Activated B cell treated with CpG ODN at 0.5 μM for 24 hours (primary cell): ENCODE measurements around the gene MYRIP. TPM values are rescaled to one million over a fixed set of nuclear protein-coding genes. Genes with fewer than 3 reads are reported as not detected.

ENCODE experiments used
- ATAC-seq: fragments of 200-7000 bp; cut with Tn5 transposase; one replicate; pipeline ENCODE4 v1.10.0; 2021; ENCODE audit warnings: low read depth, mild to moderate bottlenecking, moderate library complexity
- CTCF ChIA-PET: fragments of 350-600 bp; sonication (Branson Sonifier 250); formaldehyde crosslinking; loops from one replicate; lab custom pipeline; 2021; ENCODE audit warnings: antibody characterized with exemption; lab: Charles Lee
- POLR2A ChIA-PET: fragments of 350-600 bp; sonication (Branson Sonifier 250); formaldehyde crosslinking; loops from one replicate; lab custom pipeline; 2021; ENCODE audit warnings: antibody characterized with exemption; lab: Charles Lee
- DNase-seq: peaks from one replicate; pipeline ENCODE4 v3.0.0; 2022
- H3K27ac Mint-ChIP-seq: one replicate; pipeline ENCODE4 v1.8.0; 2020; ENCODE audit warnings: mixed read lengths
- H3K27me3 Mint-ChIP-seq: one replicate; pipeline ENCODE4 v1.8.0; 2021; ENCODE audit warnings: mixed read lengths
- H3K36me3 Mint-ChIP-seq: one replicate; pipeline ENCODE4 v1.8.0; 2021; ENCODE audit warnings: low read depth, mixed read lengths
- H3K4me1 Mint-ChIP-seq: one replicate; pipeline ENCODE4 v1.8.0; 2021; ENCODE audit warnings: mixed read lengths
- H3K4me3 Mint-ChIP-seq: one replicate; pipeline ENCODE4 v1.8.0; 2020; ENCODE audit warnings: mild to moderate bottlenecking, mixed read lengths
- H3K9me3 Mint-ChIP-seq: one replicate; pipeline ENCODE4 v1.8.0; 2020; ENCODE audit warnings: mixed read lengths
- intact Hi-C: fragments of 100-400 bp; cut with micrococcal nuclease; formaldehyde crosslinking; loops from one replicate; pipeline ENCODE4 v1.15.1; 2024
- total RNA-seq: library from RNA; stranded (reverse); gene quantifications from 2 replicates; pipeline ENCODE4 v1.2.3, GENCODE V29; 2022
- TF ChIP-seq, protein P1 (sequence below): fragments of 200-600 bp; IDR thresholded peaks from one replicate; pipeline ENCODE4 v1.8.0; 2022; ENCODE audit warnings: antibody characterized with exemption, mild to moderate bottlenecking

The MYRIP gene
- total RNA-seq, 1 donor from 2014 or later, result 0.20 TPM

DNA sequence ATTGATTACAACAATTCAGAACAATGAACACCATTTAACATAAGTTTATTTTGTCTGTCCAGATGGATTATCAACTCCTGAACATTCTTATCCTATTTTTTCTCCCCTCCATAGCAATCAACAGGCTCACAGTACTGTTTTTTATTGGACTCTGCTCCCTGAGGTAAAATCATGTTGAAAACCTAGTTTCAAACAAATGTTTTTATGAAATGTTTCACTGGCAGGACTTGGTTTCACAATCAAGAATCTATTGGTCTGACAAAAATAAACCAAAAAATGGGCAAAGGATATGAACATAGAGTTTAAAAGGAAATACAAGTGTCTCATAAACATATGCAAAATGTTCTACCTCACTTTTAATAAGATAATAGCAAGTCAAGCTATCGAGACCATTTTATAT is 2.6 kb upstream of the MYRIP start:
- TF ChIP-seq, protein P1, sequence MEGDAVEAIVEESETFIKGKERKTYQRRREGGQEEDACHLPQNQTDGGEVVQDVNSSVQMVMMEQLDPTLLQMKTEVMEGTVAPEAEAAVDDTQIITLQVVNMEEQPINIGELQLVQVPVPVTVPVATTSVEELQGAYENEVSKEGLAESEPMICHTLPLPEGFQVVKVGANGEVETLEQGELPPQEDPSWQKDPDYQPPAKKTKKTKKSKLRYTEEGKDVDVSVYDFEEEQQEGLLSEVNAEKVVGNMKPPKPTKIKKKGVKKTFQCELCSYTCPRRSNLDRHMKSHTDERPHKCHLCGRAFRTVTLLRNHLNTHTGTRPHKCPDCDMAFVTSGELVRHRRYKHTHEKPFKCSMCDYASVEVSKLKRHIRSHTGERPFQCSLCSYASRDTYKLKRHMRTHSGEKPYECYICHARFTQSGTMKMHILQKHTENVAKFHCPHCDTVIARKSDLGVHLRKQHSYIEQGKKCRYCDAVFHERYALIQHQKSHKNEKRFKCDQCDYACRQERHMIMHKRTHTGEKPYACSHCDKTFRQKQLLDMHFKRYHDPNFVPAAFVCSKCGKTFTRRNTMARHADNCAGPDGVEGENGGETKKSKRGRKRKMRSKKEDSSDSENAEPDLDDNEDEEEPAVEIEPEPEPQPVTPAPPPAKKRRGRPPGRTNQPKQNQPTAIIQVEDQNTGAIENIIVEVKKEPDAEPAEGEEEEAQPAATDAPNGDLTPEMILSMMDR, result no peak
- ChIA-PET POLR2A (no interaction called here), CTCF (no interaction called here)
- H3K27me3 Mint-ChIP-seq, result peaks cover 44% of the 10 kb centered on the region
- H3K4me1 Mint-ChIP-seq, result peaks cover 19% of the 10 kb centered on the region
- no peaks in the 10 kb centered on the region for H3K36me3 Mint-ChIP-seq
- intact Hi-C loops, result no loop called here
- no peak for DNase-seq
- no peak overlapping the region for H3K27ac Mint-ChIP-seq
- no peak for ATAC-seq
- no peak overlapping the region for H3K4me3 Mint-ChIP-seq
- H3K9me3 Mint-ChIP-seq, result peaks cover 14% of the 10 kb centered on the region

DNA sequence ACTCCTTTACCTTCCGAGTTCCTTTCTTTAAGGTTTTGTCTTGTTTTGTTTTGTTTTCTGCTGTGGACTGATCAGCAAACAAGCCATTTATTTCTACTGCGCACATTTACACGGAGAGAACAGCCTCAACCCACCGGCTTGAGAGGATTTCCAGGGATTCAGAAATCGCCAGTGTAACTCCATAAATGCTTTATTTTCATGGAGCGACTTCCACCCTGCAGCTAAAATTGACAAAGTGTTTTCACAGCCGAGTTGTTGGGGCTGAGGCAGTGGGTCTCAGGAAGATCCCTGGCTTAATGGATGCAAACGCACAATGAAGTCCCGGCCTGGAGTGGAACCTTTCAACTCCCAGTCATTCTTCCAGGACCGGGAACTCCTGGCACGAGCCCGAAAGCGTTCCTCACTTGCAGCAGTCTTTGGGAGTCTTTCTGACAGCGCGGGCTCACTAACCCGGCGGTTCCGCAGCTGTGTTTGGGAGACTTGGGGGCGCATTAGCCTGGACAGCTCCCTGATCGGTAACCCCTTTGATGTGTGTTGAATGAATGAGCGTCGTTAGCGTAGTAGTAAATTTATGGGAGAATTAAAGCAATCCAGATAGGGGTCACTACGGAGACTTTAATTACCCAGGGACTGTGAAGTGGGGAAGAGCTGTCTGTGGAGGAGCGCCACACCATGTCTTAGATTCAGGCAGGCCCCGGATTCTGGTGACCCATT is 785 bp upstream of the MYRIP start:
- peaks cover 19% of the 10 kb centered on the region for H3K4me1 Mint-ChIP-seq
- POLR2A ChIA-PET, result no interaction called here
- CTCF ChIA-PET, result no interaction called here
- TF ChIP-seq, protein P1, result no peak
- H3K36me3 Mint-ChIP-seq, result no peaks in the 10 kb centered on the region
- H3K27ac Mint-ChIP-seq, result no peak overlapping the region
- peaks cover 58% of the 10 kb centered on the region for H3K27me3 Mint-ChIP-seq
- H3K4me3 Mint-ChIP-seq, result peak overlapping the region; percentile 57
- peaks cover 6% of the 10 kb centered on the region for H3K9me3 Mint-ChIP-seq
- ATAC-seq (no peak), DNase-seq (no peak)
- intact Hi-C loops, result no loop called here

DNA sequence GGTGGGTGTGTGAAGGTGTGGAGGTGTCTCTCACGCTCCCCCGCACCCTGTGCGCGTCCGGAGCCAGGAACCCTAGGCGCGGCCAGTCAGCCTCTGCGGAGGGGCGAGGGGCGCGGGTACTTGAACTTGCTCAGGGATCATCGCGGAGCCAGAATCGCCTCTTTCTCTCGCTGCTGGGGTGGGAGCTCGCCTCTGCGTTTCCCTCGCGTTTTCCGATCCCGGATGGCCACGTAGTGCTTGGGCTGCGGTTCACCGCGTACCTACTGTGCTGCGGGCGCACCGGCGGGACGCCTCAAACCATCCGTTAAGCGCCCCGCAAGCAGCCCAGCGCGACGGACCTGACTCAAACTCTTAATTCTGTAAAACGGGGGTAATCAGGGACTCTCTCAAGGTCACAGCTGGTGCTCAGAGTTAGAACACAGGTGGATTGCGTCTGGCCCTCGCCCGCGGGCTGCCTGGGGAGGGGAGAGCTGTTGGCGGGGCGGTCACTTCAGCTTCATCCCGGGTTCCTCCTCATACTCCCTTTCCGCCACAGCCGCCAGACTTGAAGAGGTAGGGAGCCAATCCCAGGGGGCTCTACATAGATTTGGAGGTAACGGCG is 686 bp downstream of the MYRIP start:
- TF ChIP-seq, protein P1, result no peak
- CTCF ChIA-PET, result no interaction called here
- intact Hi-C loops, result no loop called here
- H3K4me1 Mint-ChIP-seq, result peaks cover 19% of the 10 kb centered on the region
- H3K27me3 Mint-ChIP-seq, result peaks cover 61% of the 10 kb centered on the region
- H3K27ac Mint-ChIP-seq, result no peak overlapping the region
- H3K36me3 Mint-ChIP-seq, result no peaks in the 10 kb centered on the region
- H3K9me3 Mint-ChIP-seq, result no peaks in the 10 kb centered on the region
- H3K4me3 Mint-ChIP-seq, result peak overlapping the region; percentile 80
- POLR2A ChIA-PET, result no interaction called here
- ATAC-seq (no peak), DNase-seq (no peak)

DNA sequence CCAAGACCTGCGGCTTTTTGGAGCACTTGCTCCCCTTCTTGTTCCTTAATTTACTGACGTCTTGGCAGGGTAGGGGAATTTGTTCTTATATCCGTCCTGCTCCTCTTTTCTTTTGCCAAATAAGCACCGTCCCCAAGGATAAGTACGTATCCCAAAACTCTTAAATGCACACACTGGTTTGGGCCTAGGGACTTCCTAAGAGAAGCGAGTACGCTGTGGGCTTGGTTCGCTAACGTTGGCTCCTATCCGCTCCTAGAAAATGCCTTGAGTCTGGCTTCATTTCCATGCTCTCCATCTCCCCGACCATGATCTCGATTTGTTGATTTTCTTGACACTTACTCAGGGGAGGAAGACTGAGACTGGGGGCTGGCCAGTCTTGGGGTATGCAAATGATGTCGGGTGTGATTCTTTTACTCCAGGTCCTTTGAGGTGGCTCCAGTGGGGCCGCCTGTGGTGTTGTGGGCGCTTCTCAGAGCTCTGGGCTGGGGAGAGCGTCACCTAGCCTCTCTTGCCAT is 1.3 kb downstream of the MYRIP start:
- Mint-ChIP-seq H3K27ac (no peak overlapping the region), H3K27me3 (peaks cover 60% of the 10 kb centered on the region)
- no peak for ATAC-seq

DNA sequence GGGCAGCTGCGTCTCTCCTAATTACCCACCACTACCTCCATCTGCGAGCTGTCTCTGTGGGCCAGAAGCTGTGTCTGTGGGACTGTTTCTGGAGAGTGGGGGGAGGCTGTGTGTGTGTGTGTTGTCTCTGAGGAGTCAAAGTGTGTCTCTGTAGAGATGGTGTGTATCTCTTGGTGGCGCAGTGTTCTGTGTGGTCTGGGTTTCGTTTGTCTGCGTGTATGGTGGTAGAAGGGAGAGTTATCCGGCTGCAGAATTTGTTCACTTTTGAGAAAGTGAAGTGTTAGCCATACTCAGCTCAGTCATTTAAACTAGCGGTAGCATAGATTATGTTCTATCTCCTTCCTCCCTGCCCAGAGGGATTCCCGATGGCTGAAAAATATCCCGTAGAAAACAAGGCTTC is 2.2 kb downstream of the MYRIP start:
- ChIA-PET CTCF (no interaction called here), POLR2A (no interaction called here)
- Mint-ChIP-seq H3K4me3 (no peak overlapping the region), H3K36me3 (no peaks in the 10 kb centered on the region), H3K9me3 (no peaks in the 10 kb centered on the region), H3K4me1 (peaks cover 19% of the 10 kb centered on the region), H3K27me3 (peaks cover 60% of the 10 kb centered on the region), H3K27ac (no peak overlapping the region)
- TF ChIP-seq, protein P1, result no peak
- DNase-seq (no peak), ATAC-seq (no peak)
- intact Hi-C loops, result no loop called here

More for the DNA sequence above, 1.3 kb downstream of the MYRIP start:
- Mint-ChIP-seq H3K4me3 (peak overlapping the region; percentile 80), H3K4me1 (peaks cover 19% of the 10 kb centered on the region), H3K9me3 (no peaks in the 10 kb centered on the region), H3K36me3 (no peaks in the 10 kb centered on the region)
- ChIA-PET POLR2A (no interaction called here), CTCF (no interaction called here)
- no peak for DNase-seq
- intact Hi-C loops, result no loop called here
- TF ChIP-seq, protein P1, result no peak
